Smooth muscle cell (in vitro differentiated cells): Measurements from ENCODE around the gene WASL. TPM values are rescaled to one million over a fixed set of nuclear protein-coding genes. Genes with fewer than 3 reads are reported as not detected.

Experiments
- DNase-seq: peaks from one replicate; lab custom pipeline; 2025; ENCODE audit not compliant: unreplicated experiment; lab: John Stamatoyannopoulos, UW
- H2AFZ ChIP-seq: fragments of 200-600 bp; sonication (generic); 2 replicates; pipeline ENCODE4 v1.6.0; 2016; ENCODE audit warnings: antibody characterized with exemption, low read depth, mild to moderate bottlenecking
- H3F3A ChIP-seq: fragments of 200-600 bp; sonication (generic); 2 replicates; pipeline ENCODE4 v1.6.0; 2017; ENCODE audit warnings: antibody characterized with exemption, low read depth
- H3K27ac ChIP-seq: fragments of 200-600 bp; sonication (generic); 2 replicates; pipeline ENCODE4 v1.5.1; 2016; ENCODE audit warnings: low read depth, mild to moderate bottlenecking
- H3K27me3 ChIP-seq: fragments of 200-600 bp; sonication (generic); 2 replicates; pipeline ENCODE4 v1.6.1; 2016; ENCODE audit warnings: low read depth, mild to moderate bottlenecking
- H3K36me3 ChIP-seq: fragments of 200-600 bp; sonication (generic); 2 replicates; pipeline ENCODE4 v1.5.1; 2016; ENCODE audit warnings: low read depth
- H3K4me1 ChIP-seq: fragments of 200-600 bp; sonication (generic); 2 replicates; pipeline ENCODE4 v1.5.1; 2016; ENCODE audit warnings: low read depth
- H3K4me2 ChIP-seq: fragments of 200-600 bp; sonication (generic); 2 replicates; pipeline ENCODE4 v1.6.0; 2016; ENCODE audit warnings: mild to moderate bottlenecking
- H3K4me3 ChIP-seq: fragments of 200-600 bp; sonication (generic); 2 replicates; pipeline ENCODE4 v1.5.1; 2016; ENCODE audit warnings: mild to moderate bottlenecking
- H3K79me2 ChIP-seq: fragments of 200-600 bp; sonication (generic); 2 replicates; pipeline ENCODE4 v1.6.0; 2016; ENCODE audit warnings: low read depth, mild to moderate bottlenecking
- H3K9ac ChIP-seq: fragments of 200-600 bp; sonication (generic); 2 replicates; pipeline ENCODE4 v1.6.0; 2016; ENCODE audit warnings: low read depth
- H3K9me3 ChIP-seq: fragments of 200-600 bp; sonication (generic); replicated peaks from 2 replicates; pipeline ENCODE4 v1.5.1; 2016; ENCODE audit warnings: low read depth
- H4K20me1 ChIP-seq: fragments of 200-600 bp; sonication (generic); 2 replicates; pipeline ENCODE4 v1.6.0; 2016; ENCODE audit warnings: low read depth
- WGBS: methylation state at CpG from one replicate; pipeline ENCODE4 v1.1.7; 2016; ENCODE audit warnings: low lambda C conversion rate; 5-methylcytosine and 5-hydroxymethylcytosine counted together
- polyA plus RNA-seq: library from polyadenylated mRNA; unstranded; fragments of >200 nt; fragmentation: Nextera tagmentation; extraction: Ambion mirVana; gene quantifications from 2 replicates; pipeline ENCODE4 v1.2.1, GENCODE V29; 2016
- total RNA-seq: library from RNA; depleted of rRNA; stranded (reverse); fragments of >200 nt; gene quantifications from 2 replicates; pipeline ENCODE4 v1.2.3, GENCODE V29; 2014
- TF ChIP-seq, protein P1 (sequence below): fragments of 200-600 bp; sonication (generic); IDR thresholded peaks from 2 replicates; pipeline ENCODE4 v1.5.1; 2017; ENCODE audit warnings: borderline replicate concordance, mild to moderate bottlenecking, antibody characterized with exemption; ENCODE audit not compliant: insufficient read depth, poor library complexity, severe bottlenecking

WASL gene
- total and polyA plus RNA-seq, 2 experiments from 2014 or later: 22.7 to 35.3 TPM

GRCh38 chr7:123661765-123662164 is 87.0 kb downstream of the WASL start:
- no peaks in the 10 kb centered on the region for H3K27me3 ChIP-seq
- no peak overlapping the region for H3K4me3 ChIP-seq
- no peaks in the 10 kb centered on the region for H3K9me3 ChIP-seq
- H3K4me1 ChIP-seq: no peaks in the 10 kb centered on the region
- no peak overlapping the region for H3K9ac ChIP-seq
- no peak overlapping the region for H3K27ac ChIP-seq
- no peak overlapping the region for H2AFZ ChIP-seq
- WGBS: 90% methylated on average over 1 of the region's 1 CpG
- no peaks in the 10 kb centered on the region for H3K36me3 ChIP-seq
- no peak for DNase-seq
- no peaks in the 10 kb centered on the region for H3K79me2 ChIP-seq
- no peaks in the 10 kb centered on the region for H4K20me1 ChIP-seq
- H3K4me2 ChIP-seq: no peak overlapping the region
- no peaks in the 10 kb centered on the region for H3F3A ChIP-seq
- TF ChIP-seq, protein P1, sequence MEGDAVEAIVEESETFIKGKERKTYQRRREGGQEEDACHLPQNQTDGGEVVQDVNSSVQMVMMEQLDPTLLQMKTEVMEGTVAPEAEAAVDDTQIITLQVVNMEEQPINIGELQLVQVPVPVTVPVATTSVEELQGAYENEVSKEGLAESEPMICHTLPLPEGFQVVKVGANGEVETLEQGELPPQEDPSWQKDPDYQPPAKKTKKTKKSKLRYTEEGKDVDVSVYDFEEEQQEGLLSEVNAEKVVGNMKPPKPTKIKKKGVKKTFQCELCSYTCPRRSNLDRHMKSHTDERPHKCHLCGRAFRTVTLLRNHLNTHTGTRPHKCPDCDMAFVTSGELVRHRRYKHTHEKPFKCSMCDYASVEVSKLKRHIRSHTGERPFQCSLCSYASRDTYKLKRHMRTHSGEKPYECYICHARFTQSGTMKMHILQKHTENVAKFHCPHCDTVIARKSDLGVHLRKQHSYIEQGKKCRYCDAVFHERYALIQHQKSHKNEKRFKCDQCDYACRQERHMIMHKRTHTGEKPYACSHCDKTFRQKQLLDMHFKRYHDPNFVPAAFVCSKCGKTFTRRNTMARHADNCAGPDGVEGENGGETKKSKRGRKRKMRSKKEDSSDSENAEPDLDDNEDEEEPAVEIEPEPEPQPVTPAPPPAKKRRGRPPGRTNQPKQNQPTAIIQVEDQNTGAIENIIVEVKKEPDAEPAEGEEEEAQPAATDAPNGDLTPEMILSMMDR: no peak

DNA sequence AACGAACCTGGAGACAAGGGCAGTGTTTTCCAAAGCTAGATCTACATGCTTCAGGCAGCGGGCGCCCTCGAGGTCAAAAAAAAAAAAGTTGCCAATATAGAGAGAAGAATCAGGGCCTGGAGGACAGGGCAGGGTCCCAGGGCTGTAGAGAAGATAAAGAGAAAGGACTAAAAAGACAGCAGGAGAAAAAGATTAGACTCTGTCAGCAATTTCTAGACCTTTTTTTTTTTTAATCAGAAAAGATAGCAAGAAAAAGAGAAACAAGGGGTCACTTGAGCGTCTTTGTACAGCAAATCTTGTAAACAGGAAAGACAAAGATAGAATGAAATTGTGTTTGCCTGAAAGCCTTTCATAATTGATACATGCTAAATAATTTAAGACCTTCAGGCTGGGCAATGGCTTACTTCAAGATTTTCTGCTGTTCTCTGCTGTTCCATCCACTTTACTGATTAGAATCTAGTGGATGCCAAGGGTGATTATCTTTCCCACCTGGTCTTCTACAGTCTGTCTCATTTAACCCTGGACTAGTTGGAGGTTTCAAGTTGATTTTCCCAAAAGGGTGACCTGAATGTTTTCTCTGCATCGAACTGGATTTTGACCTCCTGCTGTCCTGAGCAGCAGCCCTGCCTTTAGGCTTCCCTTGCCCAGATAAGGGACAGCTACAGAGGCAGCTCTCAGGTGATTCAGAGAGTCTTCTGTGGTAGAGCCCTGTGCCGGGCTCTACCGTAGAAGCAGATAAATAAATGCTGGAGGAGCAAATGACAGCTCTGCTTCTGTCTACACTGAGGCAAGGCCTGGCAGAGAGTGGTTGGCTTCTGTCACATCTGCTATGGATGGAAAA is 88.1 kb downstream of the WASL start:
- no peaks in the 10 kb centered on the region for H3K36me3 ChIP-seq
- no peak overlapping the region for H3K4me3 ChIP-seq
- H4K20me1 ChIP-seq: no peaks in the 10 kb centered on the region
- WGBS: 64% methylated on average over 8 of the region's 8 CpGs
- no peaks in the 10 kb centered on the region for H3K4me1 ChIP-seq
- no peak overlapping the region for H2AFZ ChIP-seq
- H3F3A ChIP-seq: no peaks in the 10 kb centered on the region
- H3K9me3 ChIP-seq: no peaks in the 10 kb centered on the region
- no peak for DNase-seq
- TF ChIP-seq, protein P1: no peak
- no peak overlapping the region for H3K4me2 ChIP-seq
- no peaks in the 10 kb centered on the region for H3K27me3 ChIP-seq
- no peak overlapping the region for H3K27ac ChIP-seq
- H3K79me2 ChIP-seq: no peaks in the 10 kb centered on the region
- H3K9ac ChIP-seq: no peak overlapping the region

GRCh38 chr7:123658023-123658422 is 90.8 kb downstream of the WASL start:
- no peaks in the 10 kb centered on the region for H3F3A ChIP-seq
- no peak overlapping the region for H3K4me3 ChIP-seq
- no peaks in the 10 kb centered on the region for H3K36me3 ChIP-seq
- WGBS: 80% methylated on average over 6 of the region's 6 CpGs
- H3K4me2 ChIP-seq: no peak overlapping the region
- H3K9ac ChIP-seq: no peak overlapping the region
- no peak overlapping the region for H3K27ac ChIP-seq
- no peak for DNase-seq
- H3K9me3 ChIP-seq: no peaks in the 10 kb centered on the region
- no peaks in the 10 kb centered on the region for H3K4me1 ChIP-seq
- no peak overlapping the region for H2AFZ ChIP-seq
- TF ChIP-seq, protein P1: no peak
- no peaks in the 10 kb centered on the region for H3K27me3 ChIP-seq
- H4K20me1 ChIP-seq: no peaks in the 10 kb centered on the region
- no peaks in the 10 kb centered on the region for H3K79me2 ChIP-seq

DNA sequence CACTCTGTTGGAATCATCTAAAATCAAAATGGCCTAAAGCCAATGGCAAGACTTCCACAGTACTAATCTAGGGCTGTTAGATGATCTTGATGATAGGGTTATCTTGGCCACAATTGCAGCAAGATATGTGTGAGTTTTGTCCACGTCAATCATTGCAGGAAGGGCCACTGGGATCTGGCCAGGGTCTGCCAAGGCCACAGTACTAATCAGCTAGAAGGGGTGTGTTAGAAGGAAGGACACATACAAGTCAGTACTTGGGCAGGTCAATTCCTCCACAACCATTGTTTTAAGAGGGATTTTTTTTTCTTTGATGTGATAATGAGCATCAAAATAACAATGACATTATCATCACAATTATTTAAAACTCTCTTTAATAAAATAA is 91.5 kb downstream of the WASL start:
- Histone ChIP-seq H3F3A (no peaks in the 10 kb centered on the region), H3K4me1 (no peaks in the 10 kb centered on the region), H3K9ac (no peak overlapping the region), H4K20me1 (no peaks in the 10 kb centered on the region), H3K9me3 (no peaks in the 10 kb centered on the region), H3K27ac (no peak overlapping the region), H3K79me2 (no peaks in the 10 kb centered on the region), H3K36me3 (no peaks in the 10 kb centered on the region), H3K27me3 (no peaks in the 10 kb centered on the region), H3K4me2 (no peak overlapping the region), H2AFZ (no peak overlapping the region), H3K4me3 (no peak overlapping the region)
- DNase-seq: no peak
- 83% methylated on average over 1 of the region's 1 CpG for WGBS
- TF ChIP-seq, protein P1: no peak
